Right lobe of liver (tissue), 4 donors: ENCODE results near the gene LRRC34.

Experiments used
- CTCF ChIP-seq, 4 donors: fragments of 200-600 bp in 3 of 4; fragments of 450-650 bp in 1 of 4; IDR thresholded peaks; one replicate each; pipeline versions ENCODE4 v1.5.1 to v1.8.0; 2016 to 2022; ENCODE audit warnings: antibody characterized with exemption in 4 of 4, mild to moderate bottlenecking in 2 of 4
- POLR2A ChIP-seq: fragments of 450-650 bp; IDR thresholded peaks from one replicate; pipeline ENCODE4 v1.6.1; 2017; ENCODE audit warnings: antibody characterized with exemption, mild to moderate bottlenecking
- donor health status: DM: no; HTN: no; CAD: no.
- donor health status: DM: no; HTN: no; CAD: no.
- donor health status: DM: no; HTN: yes; CAD: no.

- TF ChIP-seq POLR2A, result no peak
- no peak for TF ChIP-seq CTCF (IDR thresholded peaks at IDR 0.05)
Observed at GRCh38 chr3:169780742-169781141, 32.0 kb downstream of the LRRC34 start.
